ENCODE measurements around the gene JARID2. TPM values are rescaled to one million over a fixed set of nuclear protein-coding genes. Genes with fewer than 3 reads are reported as not detected.

Gene JARID2
- total and polyA plus RNA-seq, 2 of the 8 experiments (the other 6 are each of a cell fraction or from before 2014, with no cell fraction given) = 60.1 to 239 TPM

- Histone ChIP-seq H3K27ac (ENCODE audit: low read depth, low read length) (no peak overlapping the region), H3K4me3 (ENCODE audit: extremely low read depth in 1 of 4, insufficient read depth in 2 of 4, low read depth in 3 of 4, low read length in 4 of 4) (no peak overlapping the region), H3K23me2 (ENCODE audit: low read depth, low read length) (no peaks in the 10 kb centered on the region), H3K18ac (ENCODE audit: extremely low read depth, low read length) (no peak overlapping the region), H3K9ac (replicated peaks in 1 of 4; ENCODE audit: extremely low read depth in 1 of 4, low read depth in 3 of 4, low read length in 3 of 4) (peak overlapping the region in 1 of 4 experiments; percentile 16; a peak in 1 of 7 replicates), H4K20me1 (replicated peaks in 1 of 2; ENCODE audit: control insufficient read depth in 1 of 2, insufficient read depth in 2 of 2, low read length in 2 of 2) (peaks cover 0 to 3% of the 10 kb centered on the region in 2 experiments), H4K8ac (ENCODE audit: extremely low read depth, insufficient read depth, low read length) (no peak overlapping the region), H2BK120ac (replicated peaks; ENCODE audit: low read depth, low read length) (no peak overlapping the region), H4K5ac (ENCODE audit: insufficient read length, low read depth, low read length) (no peak overlapping the region), H3K14ac (ENCODE audit: insufficient read length) (peak overlapping the region; percentile 21), H3K79me1 (ENCODE audit: low read depth, low read length) (no peaks in the 10 kb centered on the region), H3K27me3 (replicated peaks in 1 of 4; ENCODE audit: control insufficient read depth in 3 of 4, extremely low read depth in 1 of 4, insufficient read depth in 3 of 4, low read length in 3 of 4) (no peaks in the 10 kb centered on the region; a peak in 1 of 7 replicates), H2BK12ac (ENCODE audit: low read depth, low read length) (peak overlapping the region; percentile 77; the same call in 1 of the 2 replicates), H4K91ac (replicated peaks; ENCODE audit: insufficient read length, low read length) (no peak overlapping the region), H2BK5ac (ENCODE audit: low read depth, low read length) (0 out of 2 replicates have a peak overlapping the region, but pooled peaks have one; percentile 12), H3K23ac (ENCODE audit: insufficient read length) (no peak overlapping the region), H3K56ac (replicated peaks; ENCODE audit: insufficient read length, low read depth, low read length) (no peak overlapping the region), H2BK15ac (ENCODE audit: low read length) (peak overlapping the region; percentile 88; the same call in 1 of the 2 replicates), H3K4me2 (ENCODE audit: insufficient read depth in 1 of 2, low read depth in 2 of 2, low read length in 2 of 2) (no peak overlapping the region), H3K79me2 (ENCODE audit: control insufficient read depth in 1 of 2, insufficient read depth in 2 of 2, low read length in 2 of 2) (no peaks in the 10 kb centered on the region), H2BK20ac (ENCODE audit: low read length) (peak overlapping the region; percentile 35; the same call in 1 of the 2 replicates), H3K36me3 (ENCODE audit: control insufficient read depth in 2 of 4, insufficient read depth in 4 of 4, low read length in 3 of 4) (no peaks in the 10 kb centered on the region), H3K9me3 (ENCODE audit: insufficient read depth in 2 of 2, low read depth in 1 of 2, low read length in 1 of 2) (no peaks in the 10 kb centered on the region), H2AK5ac (ENCODE audit: low read depth, low read length) (peak overlapping the region; percentile 5; the same call in 1 of the 2 replicates), H3K4me1 (replicated peaks in 1 of 4; ENCODE audit: control insufficient read depth in 3 of 4, insufficient read depth in 4 of 4, low read length in 3 of 4) (peaks cover 0 to 12% (median 8%) of the 10 kb centered on the region in 4 experiments; a peak in 4 of 7 replicates), H2AFZ (ENCODE audit: low read length) (no peak overlapping the region), H3K4ac (replicated peaks; ENCODE audit: insufficient read length, low read depth, low read length) (no peak overlapping the region)
- DNase-seq (ENCODE audit: low read depth in 1 of 2, low spot score in 2 of 2) = no peak
- no peak for TF ChIP-seq EZH2 (IDR thresholded peaks at IDR 0.05; ENCODE audit: low read depth, low read length, severe bottlenecking)
- no peak for TF ChIP-seq GABPA (IDR thresholded peaks at IDR 0.05; ENCODE audit: borderline replicate concordance, insufficient read depth, low read length)
- TF ChIP-seq POLR2AphosphoS5 (IDR thresholded peaks at IDR 0.05; ENCODE audit: low read depth, low read length) = no peak
- no peak for TF ChIP-seq SIN3A (conservative IDR thresholded peaks at IDR 0.05 in 1 of 2, IDR thresholded peaks at IDR 0.05 in 1 of 2; ENCODE audit: low read depth in 1 of 2, low read length in 2 of 2)
- TF ChIP-seq RBBP5 (IDR thresholded peaks at IDR 0.05; ENCODE audit: borderline replicate concordance, low read depth, low read length) = no peak
- no peak for TF ChIP-seq TAF7 (optimal IDR thresholded peaks at IDR 0.05; ENCODE audit: borderline replicate concordance, low read depth, low read length)
- no peak for TF ChIP-seq SAP30 (IDR thresholded peaks at IDR 0.05; ENCODE audit: insufficient read depth, insufficient replicate concordance, low read length)
- POLR2A ChIA-PET (ENCODE audit: partially characterized antibody) = no interaction called here
- WGBS, 2 experiments (ENCODE audit: extremely low coverage in 1 of 2, insufficient coverage in 1 of 2, insufficient read length in 1 of 2, insufficient replicate concordance in 2 of 2, low coverage in 1 of 2, low lambda C conversion rate in 2 of 2, missing lambda C conversion rate in 1 of 2) = 91% methylated on average over 6 of the region's 6 CpGs; no CpG with 5 or more reads in 1 of the 2 experiments
- CTCF ChIA-PET (ENCODE audit: partially characterized antibody) = interaction anchor here (0.7 to 2.5 kb wide), 5 partner anchors 67 to 91 kb away, joined by 3 to 15 read pairs (median 3); no protein-coding TSS in a partner anchor
- no peak for FAIRE-seq
Observed at GRCh38 chr6:15551798-15552197, 305.9 kb downstream of the JARID2 start.
